ENCODE data around the gene SEMA3D. TPM values are rescaled to one million over a fixed set of nuclear protein-coding genes. Genes with fewer than 3 reads are reported as not detected.

SEMA3D gene
- total RNA-seq, 1 experiment from 2014 or later, result 4.8 TPM

DNA sequence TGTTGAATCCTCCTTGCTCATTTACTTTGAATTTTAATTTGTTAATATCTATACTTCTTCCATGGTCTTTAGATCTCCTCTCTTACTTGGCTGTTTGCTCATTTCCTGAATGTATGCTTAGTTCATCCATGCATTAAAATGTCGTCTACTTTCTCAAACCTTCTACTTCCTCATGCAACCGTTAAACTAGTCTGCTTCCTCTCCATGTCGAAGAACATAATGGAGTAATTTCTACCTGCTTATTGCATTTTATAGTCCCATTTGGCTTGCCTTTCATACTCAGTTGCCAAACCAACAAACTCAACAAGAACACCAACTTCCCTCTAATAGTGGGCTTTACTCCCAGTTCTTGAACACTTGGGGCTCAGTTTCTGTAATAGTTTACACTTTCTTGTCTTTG, 43.8 kb upstream of the SEMA3D start:
- no peaks in the 10 kb centered on the region; the same call in 1 of the 2 replicates for H3K9me2 ChIP-seq (ENCODE audit: insufficient read depth)
- no peak for TF ChIP-seq CTCF (conservative IDR thresholded peaks at IDR 0.05)
- no peak for TF ChIP-seq EZH2 (IDR thresholded peaks at IDR 0.05; ENCODE audit: low read depth)
- no peaks in the 10 kb centered on the region for H4K20me1 ChIP-seq (ENCODE audit: insufficient read depth)
- ChIA-PET POLR2A (ENCODE audit: unreplicated experiment) (no interaction called here), CTCF (no interaction called here)
- no TSS peak for BruUV-seq (replicated peaks)
- H3K4me2 ChIP-seq, result no peak overlapping the region
- H3K4me1 ChIP-seq (replicated peaks; ENCODE audit: insufficient read depth), result no peaks in the 10 kb centered on the region
- no peaks in the 10 kb centered on the region for H3K36me3 ChIP-seq (ENCODE audit: low read depth)
- intact Hi-C loops (cut with micrococcal nuclease; ENCODE audit: unreplicated experiment), result no loop called here
- DNase-seq, result no peak
- no peaks in the 10 kb centered on the region for H3F3A ChIP-seq (ENCODE audit: insufficient read depth, low read depth)
- no peaks in the 10 kb centered on the region for H3K9me3 ChIP-seq (ENCODE audit: insufficient read depth, low read depth)
- no peak overlapping the region for H2AFZ ChIP-seq
- no peak overlapping the region for H3K27ac ChIP-seq
- no peak overlapping the region for H3K4me3 ChIP-seq
- no peaks in the 10 kb centered on the region for H3K27me3 ChIP-seq (ENCODE audit: insufficient read depth, low read depth)
- H3K79me2 ChIP-seq (ENCODE audit: low read depth), result no peaks in the 10 kb centered on the region

GRCh38 chr7:85229544-85229943, 42.7 kb upstream of the SEMA3D start:
- H3K27ac ChIP-seq, result no peak overlapping the region
- H3K4me3 ChIP-seq, result no peak overlapping the region
- no peaks in the 10 kb centered on the region; the same call in 1 of the 2 replicates for H3K9me2 ChIP-seq (ENCODE audit: insufficient read depth)
- H3K4me2 ChIP-seq, result no peak overlapping the region
- H3K9me3 ChIP-seq (ENCODE audit: insufficient read depth, low read depth), result no peaks in the 10 kb centered on the region
- H2AFZ ChIP-seq, result no peak overlapping the region
- no TSS peak for BruUV-seq (replicated peaks)
- ChIA-PET CTCF (no interaction called here), POLR2A (ENCODE audit: unreplicated experiment) (no interaction called here)
- TF ChIP-seq EZH2 (IDR thresholded peaks at IDR 0.05; ENCODE audit: low read depth) (no peak), CTCF (conservative IDR thresholded peaks at IDR 0.05) (no peak)
- no peaks in the 10 kb centered on the region for H3K79me2 ChIP-seq (ENCODE audit: low read depth)
- H3K27me3 ChIP-seq (ENCODE audit: insufficient read depth, low read depth), result no peaks in the 10 kb centered on the region
- H4K20me1 ChIP-seq (ENCODE audit: insufficient read depth), result no peaks in the 10 kb centered on the region
- intact Hi-C loops (cut with micrococcal nuclease; ENCODE audit: unreplicated experiment), result no loop called here
- H3K36me3 ChIP-seq (ENCODE audit: low read depth), result no peaks in the 10 kb centered on the region
- no peaks in the 10 kb centered on the region for H3K4me1 ChIP-seq (replicated peaks; ENCODE audit: insufficient read depth)
- DNase-seq, result no peak
- H3F3A ChIP-seq (ENCODE audit: insufficient read depth, low read depth), result no peaks in the 10 kb centered on the region

GRCh38 chr7:85226361-85227085, 39.7 kb upstream of the SEMA3D start:
- no peaks in the 10 kb centered on the region for H3K4me1 ChIP-seq (replicated peaks; ENCODE audit: insufficient read depth)
- CTCF ChIA-PET, result no interaction called here
- intact Hi-C loops (cut with micrococcal nuclease; ENCODE audit: unreplicated experiment), result no loop called here
- no peaks in the 10 kb centered on the region for H3K27me3 ChIP-seq (ENCODE audit: insufficient read depth, low read depth)
- no peak for DNase-seq
- H3F3A ChIP-seq (ENCODE audit: insufficient read depth, low read depth), result no peaks in the 10 kb centered on the region
- H3K27ac ChIP-seq, result no peak overlapping the region
- H3K9me2 ChIP-seq (ENCODE audit: insufficient read depth), result no peaks in the 10 kb centered on the region; the same call in 1 of the 2 replicates
- no peaks in the 10 kb centered on the region for H3K36me3 ChIP-seq (ENCODE audit: low read depth)
- no peak for TF ChIP-seq EZH2 (IDR thresholded peaks at IDR 0.05; ENCODE audit: low read depth)
- no peak for TF ChIP-seq CTCF (conservative IDR thresholded peaks at IDR 0.05)
- no peak overlapping the region for H2AFZ ChIP-seq
- POLR2A ChIA-PET (ENCODE audit: unreplicated experiment), result no interaction called here
- H3K9me3 ChIP-seq (ENCODE audit: insufficient read depth, low read depth), result no peaks in the 10 kb centered on the region; the same call in 1 of the 2 replicates
- BruUV-seq (replicated peaks), result no TSS peak
- H3K4me3 ChIP-seq, result no peak overlapping the region
- H3K79me2 ChIP-seq (ENCODE audit: low read depth), result no peaks in the 10 kb centered on the region
- no peaks in the 10 kb centered on the region for H4K20me1 ChIP-seq (ENCODE audit: insufficient read depth)
- H3K4me2 ChIP-seq, result no peak overlapping the region
